Measurements from ENCODE around the gene EPHB1.

The EPHB1 gene

DNA sequence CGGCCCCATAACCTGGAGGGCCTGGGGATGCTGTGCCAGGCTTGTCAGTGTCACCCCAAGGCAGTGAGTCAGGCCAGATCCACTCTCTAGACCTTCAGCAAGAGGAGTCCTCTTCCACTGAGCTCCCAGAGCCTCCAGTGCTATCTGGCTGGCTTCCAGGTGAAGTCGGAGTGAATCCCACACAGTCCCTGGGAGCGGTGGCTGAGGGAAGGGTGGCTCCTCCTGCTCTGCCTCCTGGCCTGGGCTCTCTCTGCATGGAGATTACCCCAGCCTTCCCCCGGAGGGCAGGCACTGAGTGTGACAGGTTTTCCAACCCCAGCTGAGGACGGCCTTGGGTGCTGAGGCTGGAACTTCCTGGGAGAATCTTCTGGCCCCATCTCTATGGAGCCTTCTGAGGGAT, 82.7 kb downstream of the EPHB1 start:
- in situ Hi-C loops (cut with MboI; ENCODE audit: low sequenced_read_pairs), result no loop called here

DNA sequence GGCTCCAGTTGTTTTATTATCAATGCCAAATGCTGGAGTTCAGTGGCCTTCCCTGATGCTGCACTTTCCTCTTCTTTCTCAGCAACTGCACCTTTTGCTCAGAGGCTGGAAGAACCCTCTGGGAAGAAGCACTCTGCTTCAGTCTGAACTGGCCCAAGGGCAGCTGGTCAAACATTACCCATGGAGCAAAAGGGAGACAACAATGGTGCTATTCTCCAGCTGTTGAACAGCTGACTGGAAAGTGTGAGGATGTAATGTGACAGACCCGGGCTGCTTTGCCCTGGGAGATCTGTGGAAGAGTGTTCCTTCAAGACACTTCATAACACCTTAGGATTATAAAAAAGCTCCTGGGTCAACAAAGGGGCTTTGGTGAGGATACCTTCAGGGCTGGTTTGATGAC, 84.9 kb downstream of the EPHB1 start:
- in situ Hi-C loops (cut with MboI; ENCODE audit: low sequenced_read_pairs), result no loop called here

DNA sequence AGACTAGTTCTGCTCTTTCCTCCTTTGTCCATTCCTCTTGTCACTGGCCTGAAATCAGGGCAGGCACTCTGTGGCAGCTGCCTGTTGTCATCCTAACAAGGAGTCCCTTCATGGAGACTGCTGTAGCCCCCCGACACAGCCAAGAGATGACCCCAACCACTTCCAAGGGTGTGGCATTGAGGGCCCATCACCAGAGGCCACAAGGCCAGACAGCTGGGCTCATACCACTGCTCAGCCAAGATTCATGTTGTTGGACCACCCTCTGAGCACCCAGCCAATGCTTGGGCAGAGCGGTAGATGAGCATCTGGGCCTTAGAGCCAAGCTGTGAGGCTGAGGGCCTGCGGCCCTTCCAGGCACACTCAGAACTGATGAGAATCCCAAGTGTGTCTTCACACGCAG, 85.4 kb downstream of the EPHB1 start:
- in situ Hi-C loops (cut with MboI; ENCODE audit: low sequenced_read_pairs), result no loop called here

DNA sequence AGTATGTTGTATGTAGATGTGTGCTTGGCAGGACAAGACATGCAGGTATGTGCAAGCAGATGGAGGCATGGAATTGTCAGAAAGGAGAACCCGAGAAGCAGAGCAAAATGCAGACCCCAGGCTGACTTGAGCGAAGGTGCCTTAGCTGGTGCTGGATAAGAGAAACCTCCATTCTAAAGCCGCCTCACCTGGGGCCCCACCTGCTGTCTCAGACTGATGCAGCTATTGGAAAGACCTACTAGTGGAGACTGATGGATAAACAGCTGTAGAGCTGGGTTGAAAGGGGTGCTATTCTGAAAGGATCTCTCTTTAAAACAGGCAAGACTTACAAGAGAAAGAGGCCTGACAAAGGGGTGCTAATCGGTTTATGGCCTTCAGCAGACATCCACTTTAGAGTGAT, 86.2 kb downstream of the EPHB1 start:
- in situ Hi-C loops (cut with MboI; ENCODE audit: low sequenced_read_pairs), result no loop called here

DNA sequence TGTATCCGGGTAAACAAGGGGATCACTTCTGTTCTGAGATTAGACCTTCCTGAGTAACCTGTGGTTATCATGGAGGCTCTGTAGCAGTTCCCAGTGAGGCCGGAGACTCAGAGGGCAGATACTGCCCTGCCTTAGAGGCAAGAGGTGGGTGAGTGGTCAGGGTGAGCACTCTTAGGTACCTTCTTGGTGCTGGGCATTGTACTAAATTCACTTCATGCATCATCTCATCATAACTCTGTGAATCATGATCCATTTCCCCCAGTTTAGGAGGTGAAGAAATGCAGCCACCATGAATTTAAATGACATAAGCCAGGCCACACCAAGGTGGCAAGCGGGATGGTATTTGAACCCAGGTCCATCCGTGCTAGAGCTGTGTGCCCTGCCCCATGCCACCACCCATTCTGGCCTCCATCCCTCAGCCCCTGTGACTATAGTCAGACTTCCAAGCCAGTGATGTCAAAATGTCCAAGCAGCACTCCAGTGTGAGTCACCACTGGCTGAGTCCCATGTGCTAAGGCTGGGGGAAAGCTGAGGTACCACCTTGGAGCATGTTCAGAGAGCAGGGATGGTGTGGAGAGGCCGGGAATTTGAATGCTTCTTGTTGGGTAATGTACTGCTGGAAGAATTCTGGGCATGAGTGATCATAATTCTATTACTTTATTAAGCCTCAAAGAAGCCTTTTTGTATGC, 88.8 kb downstream of the EPHB1 start:
- in situ Hi-C loops (cut with MboI; ENCODE audit: low sequenced_read_pairs), result no loop called here

DNA sequence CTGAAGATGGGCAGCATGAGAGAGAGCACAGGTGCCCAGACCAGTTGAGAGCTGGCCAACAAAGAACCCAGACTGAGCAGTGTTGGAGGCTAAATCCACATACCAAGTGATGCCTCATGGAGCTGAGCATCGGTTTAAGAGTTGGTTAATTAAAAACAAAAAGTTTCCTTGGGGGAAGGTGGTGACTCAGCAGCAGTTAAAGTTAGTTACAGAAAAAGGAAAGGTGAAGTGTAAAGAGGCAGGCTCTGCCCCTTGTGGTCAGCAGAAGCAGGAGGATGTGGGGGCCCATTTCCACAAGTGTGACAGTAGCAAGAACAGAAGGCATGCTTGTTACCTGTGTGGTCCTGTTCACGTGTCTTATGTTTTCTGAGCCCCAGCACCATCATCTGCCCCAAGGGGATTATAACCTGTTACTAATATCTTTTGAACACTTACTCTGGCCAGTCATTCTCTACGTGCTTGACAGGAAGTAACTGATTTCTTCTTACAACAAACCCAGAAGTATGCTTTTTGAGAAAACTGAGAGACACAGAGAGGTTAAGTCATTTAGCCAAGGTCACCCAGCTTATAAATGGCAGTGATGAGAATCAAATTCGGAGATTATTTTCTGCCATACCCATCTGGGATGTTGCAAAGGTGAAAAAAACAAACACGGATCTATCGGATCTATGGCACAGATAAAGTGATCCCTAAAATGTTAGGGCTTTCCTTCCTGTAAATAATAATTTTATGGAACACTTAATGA, 91.0 kb downstream of the EPHB1 start:
- in situ Hi-C loops (cut with MboI; ENCODE audit: low sequenced_read_pairs), result no loop called here

DNA sequence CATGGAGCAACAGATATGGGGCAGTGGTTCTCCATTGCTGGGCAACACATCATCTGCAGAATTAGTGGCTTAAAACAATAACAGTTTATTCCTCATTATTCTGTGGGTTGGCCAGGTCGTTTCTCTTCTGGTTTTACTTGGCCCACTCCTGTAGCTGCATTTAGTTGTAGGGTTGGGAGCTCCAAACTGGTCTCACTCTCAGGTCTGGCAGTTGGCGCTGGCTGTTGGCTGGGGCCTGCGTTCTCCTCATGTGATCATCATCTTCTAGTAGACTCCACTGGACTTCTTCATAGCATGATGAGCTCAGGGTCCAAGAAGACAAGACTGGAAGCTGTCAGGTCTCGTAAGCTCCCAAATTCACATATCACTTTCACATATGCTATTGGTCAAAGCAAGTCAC, 91.9 kb downstream of the EPHB1 start:
- in situ Hi-C loops (cut with MboI; ENCODE audit: low sequenced_read_pairs), result no loop called here

DNA sequence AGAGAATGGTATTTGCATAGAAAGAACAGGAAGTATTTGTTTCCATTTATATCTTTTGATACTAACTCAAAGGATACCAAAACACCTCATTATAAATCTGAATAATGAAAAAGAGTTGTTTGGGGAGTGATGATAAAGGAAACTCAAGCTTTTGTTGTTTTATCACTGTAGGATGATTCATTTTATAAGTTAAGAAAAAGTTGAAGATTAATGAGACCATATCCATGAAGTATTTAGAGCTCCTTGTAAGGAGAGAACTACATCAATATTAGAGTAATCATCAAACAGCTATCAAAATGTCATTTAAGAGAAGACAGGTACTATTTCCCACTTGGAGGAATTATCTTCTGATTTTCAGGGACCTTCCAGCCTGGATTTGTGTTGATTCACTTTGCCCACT, 92.5 kb downstream of the EPHB1 start:
- in situ Hi-C loops (cut with MboI; ENCODE audit: low sequenced_read_pairs), result no loop called here

DNA sequence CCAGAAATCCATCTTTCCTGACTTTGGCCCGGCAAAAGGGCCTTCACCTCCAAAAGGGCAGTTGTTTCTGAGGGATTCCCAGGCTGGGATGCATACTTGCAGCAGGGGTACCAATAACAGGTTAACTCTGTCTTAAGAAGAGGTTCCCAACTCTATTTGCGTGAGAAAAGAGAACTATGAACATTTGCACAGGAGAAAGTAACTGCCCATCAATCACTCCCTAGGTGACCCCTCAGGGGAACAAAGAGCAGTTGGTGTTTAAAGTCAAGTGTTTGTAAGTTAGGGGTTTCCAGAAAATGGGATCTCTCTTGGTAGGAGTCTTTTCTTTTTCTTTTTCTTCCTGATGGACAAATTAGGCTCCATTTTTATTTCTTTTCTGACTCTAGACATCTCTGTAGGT, 97.3 kb downstream of the EPHB1 start:
- in situ Hi-C loops (cut with MboI; ENCODE audit: low sequenced_read_pairs), result no loop called here

DNA sequence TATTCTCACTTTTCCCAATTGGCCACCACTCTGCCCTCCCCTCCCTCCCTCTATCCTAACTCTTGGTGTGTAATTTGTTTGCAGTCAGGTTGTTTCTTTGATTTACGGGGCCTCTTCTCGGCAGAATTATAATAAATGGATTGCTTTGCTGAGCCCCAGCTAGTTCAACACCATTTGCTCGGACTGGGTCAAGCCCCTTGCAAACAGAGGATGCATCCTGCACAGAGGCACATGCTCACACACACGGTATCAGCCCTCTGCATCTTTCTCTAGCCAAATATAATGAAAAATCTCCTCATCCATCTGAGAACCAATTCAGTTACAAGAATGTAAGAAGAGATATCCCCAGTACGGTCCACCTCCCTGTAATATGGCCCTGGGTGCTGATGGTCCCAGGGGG, 97.7 kb downstream of the EPHB1 start:
- in situ Hi-C loops (cut with MboI; ENCODE audit: low sequenced_read_pairs), result no loop called here

DNA sequence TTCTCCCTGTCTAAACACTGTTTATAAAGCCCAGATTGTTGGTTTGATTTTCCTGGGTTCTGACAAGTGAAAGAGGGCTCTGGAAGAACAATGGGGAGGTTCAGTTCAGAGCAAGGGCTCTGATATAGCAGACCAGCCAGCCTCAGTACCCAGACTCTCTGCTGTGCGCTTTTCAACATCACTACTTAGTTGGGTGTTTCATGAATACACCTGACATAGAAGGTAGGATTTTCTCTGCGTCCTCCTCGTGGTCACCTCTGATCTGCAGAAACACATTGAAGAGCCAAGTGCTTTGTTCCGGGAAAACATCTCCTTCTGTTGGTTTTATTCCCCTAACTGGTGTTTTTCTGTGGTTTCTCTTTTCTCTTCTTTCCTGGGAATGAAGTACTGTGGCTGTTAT, 99.5 kb downstream of the EPHB1 start:
- in situ Hi-C loops (cut with MboI; ENCODE audit: low sequenced_read_pairs), result no loop called here

DNA sequence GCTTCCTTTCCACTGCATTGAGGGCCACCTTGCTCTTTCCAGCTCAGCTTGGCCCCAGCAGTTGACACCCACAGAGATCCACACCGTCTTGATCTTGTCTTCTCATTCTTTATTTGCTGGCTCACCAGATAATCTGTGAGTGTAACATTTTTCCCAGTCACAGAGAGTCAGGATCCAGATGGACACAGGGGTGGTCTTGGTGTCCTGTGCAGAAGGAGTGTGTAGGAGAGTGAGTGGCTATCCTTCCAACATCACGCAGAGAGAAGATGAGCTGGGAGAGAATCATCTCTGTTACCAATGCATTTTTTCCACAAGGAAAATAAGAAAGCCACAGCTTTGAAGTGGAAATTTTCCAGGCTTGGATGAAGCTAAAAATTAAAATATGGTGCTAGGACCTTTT, 100.1 kb downstream of the EPHB1 start:
- in situ Hi-C loops (cut with MboI; ENCODE audit: low sequenced_read_pairs), result no loop called here

DNA sequence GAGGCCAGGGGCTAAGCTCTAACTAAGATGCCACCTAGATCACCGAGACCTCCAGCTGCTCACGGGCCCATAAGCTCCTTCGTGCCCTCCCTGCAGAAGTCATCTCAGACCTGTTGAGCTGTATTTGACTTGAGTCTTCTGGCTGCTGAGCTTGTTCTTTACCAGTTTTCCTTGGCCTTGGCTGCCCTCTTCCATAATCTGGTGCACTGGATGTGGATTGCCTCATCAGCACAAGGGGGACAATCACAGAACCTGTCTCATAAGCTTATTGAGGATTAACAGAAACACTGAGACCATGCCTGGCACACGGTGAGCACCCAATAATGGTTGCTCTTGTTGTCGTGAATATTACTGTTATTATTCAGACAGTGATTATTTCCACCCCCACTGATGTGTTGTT, 101.1 kb downstream of the EPHB1 start:
- in situ Hi-C loops (cut with MboI; ENCODE audit: low sequenced_read_pairs), result no loop called here

DNA sequence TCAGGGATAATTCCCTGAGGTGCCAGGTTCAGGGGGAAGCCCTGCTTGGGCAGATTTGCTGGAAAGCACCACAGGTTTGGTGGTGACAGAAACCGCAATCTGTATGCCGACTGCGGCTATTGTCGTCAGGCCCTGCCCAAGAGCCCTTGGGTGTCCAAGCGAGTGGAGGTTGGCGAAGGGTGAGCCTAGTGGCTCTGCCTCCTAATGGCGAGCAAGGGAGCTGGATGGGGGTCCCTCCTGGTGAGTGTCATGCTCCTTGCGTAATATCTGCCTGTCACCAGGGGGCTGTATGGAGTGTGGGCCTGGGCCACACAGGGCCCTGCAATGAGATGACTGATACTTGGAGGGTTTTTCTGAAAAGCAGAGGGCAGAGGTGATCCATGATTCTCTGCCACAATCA, 101.6 kb downstream of the EPHB1 start:
- in situ Hi-C loops (cut with MboI; ENCODE audit: low sequenced_read_pairs), result no loop called here

DNA sequence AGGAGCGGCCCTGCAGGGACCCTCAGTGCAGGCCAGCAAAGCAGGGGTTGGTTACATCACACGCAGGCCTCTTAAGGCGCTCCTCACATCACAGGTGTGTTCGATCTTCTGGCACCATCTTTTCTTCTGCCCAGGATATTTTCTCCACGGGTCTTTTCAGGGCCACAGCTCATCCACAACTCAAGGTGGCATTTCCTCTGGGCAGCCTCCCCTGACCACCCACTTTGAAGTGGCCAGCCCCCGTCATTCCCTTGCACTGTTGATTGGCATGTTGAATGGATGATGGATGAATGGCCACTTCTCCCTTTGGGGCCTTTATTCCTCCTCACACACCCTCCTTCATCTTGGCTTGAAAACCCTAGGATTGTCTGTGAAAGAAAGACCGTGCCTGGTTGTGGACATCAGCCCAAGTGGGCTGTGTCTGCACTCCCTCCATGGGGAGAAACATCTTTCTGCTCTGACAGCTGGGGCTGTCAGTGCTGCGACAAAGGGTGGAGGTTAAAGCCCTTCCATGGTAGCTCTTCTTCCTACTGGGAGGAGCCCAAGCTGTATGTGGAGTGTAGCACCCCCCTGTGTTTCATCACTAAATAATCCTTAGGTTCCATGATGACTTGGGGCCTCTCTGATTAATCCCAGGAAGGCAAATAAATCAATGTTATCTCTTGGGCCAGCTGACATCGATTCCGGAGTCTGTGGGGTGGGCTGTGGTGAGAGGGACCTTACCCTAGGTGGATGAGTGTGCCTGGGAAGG, 102.5 kb downstream of the EPHB1 start:
- in situ Hi-C loops (cut with MboI; ENCODE audit: low sequenced_read_pairs), result no loop called here

DNA sequence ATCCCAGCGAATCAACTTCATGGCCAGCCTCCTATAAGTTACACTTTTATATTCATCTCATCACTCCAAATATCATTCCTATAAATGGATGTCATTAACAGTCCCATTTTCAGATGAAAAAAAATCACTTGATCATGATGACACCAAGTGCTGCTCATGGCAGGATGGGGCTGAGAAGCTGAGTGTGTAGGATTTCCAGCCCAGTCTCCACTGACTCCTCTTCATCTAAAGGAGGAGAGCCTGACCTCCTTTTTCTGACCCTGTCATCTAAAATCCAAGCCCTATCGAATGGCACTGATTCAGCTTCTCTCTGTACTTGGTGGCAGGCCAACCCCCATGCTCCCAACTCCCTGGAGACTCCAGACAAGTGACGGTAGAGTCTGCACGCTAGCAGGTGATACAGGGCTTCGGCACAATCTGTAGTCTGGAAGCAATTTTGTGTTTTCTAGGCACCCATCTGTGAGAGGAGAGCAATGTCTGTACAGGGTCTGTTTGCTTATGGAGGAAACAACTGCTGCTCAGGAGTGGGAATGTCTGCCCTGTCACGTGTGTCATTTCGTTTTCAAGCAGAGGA, 103.2 kb downstream of the EPHB1 start:
- in situ Hi-C loops (cut with MboI; ENCODE audit: low sequenced_read_pairs), result no loop called here

DNA sequence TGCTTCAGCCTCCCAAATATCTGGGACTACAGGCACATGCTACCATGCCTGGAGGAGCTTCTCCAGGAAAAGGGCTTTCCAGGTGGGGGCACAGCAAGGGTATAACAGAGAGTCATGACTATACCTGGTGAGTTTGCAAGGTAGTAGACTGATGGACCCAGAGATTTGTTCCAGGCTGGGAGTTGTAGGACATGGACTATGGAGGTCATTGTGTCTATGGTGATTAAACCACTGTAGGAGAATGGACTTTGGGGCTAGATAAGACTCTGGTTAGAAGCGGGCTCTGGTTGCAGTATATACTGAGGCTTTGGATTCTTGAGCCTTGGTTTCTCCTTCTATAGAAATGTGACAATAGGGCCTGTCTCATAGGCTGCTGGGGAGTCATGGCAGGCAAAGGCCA, 104.7 kb downstream of the EPHB1 start:
- in situ Hi-C loops (cut with MboI; ENCODE audit: low sequenced_read_pairs), result no loop called here

DNA sequence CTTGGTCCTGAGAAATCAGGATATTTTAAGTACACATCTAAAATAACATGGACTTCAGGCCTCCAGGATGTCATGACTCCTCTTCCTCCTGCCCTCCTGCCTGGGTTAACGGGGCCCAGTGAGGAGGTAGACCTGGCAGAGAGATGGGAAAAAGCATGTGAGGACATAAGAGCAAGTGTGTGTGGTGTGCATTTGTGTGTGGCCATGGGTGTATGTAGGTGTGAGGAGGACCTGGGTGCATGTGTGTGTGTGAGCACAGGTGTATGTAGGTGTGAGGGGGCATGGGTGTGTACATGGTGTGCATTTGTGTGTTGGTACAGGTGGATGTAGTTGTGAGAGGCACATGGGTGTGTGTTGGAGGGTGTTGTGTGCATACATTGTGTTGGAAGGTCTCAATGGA, 105.4 kb downstream of the EPHB1 start:
- in situ Hi-C loops (cut with MboI; ENCODE audit: low sequenced_read_pairs), result no loop called here

DNA sequence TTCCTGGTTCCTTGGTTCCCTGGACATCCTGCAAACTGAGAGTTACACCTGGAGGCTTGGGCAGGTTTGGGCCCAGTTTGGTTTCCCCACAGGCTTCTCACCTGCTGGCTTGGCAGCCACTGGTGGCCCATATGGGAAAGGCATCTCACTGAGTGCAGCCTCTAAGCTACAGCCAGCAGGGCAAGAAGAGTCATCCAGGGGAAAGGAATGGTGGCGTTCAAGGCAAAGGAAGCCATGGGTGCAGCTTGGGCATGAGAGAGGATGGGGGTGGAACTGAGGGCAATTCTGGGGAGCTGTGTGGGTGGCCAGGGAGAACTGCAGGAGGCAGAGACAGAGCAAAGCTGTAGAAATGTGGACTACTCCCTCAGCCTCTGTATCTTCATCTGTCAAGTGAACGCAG, 106.4 kb downstream of the EPHB1 start:
- in situ Hi-C loops (cut with MboI; ENCODE audit: low sequenced_read_pairs), result no loop called here

DNA sequence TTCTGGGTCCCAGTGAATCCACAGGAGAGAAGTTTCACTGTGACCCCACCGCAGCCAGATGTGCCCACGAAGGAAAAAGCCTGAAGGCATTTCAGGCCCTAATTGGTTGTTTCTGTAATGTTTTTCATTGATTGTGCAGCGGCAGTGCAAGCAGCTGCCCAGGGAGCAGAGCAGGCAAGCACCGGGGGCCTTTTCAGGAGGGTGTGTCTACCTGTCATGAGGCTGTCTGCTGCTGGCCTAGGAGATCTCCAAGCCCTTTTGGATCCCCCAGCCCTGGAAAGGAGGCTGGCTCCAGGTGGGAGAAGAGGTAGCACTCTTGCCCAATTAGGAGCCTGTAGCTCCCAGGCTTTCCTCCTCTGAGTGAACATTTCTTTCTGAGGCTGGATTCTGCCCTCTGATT, 108.8 kb downstream of the EPHB1 start:
- in situ Hi-C loops (cut with MboI; ENCODE audit: low sequenced_read_pairs), result no loop called here

DNA sequence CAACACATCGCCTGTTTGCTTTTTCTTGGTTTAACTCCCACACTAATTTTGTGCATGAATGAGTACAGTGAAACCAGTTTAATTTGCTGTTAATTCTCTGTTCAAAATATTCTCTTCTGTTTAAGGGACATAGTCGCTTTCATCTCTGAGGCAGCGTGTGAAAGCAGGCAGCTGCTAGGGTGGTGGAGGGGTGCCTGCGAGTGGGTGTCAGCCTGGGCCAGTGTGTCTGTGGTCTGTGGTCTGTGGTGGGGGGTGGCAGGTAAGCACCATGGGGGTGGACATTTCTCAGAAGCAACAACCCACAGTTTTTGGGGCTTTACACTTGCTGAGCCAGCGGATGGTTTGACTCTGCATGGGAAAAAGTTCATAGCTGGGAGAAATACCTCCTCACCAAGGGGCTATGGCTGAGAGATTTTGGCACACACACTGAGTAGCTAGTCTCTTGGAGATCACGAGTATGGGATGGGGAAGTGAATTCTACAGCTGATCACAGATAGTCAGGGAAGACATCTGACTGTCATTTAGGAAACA, 109.2 kb downstream of the EPHB1 start:
- in situ Hi-C loops (cut with MboI; ENCODE audit: low sequenced_read_pairs), result no loop called here
